Heart left ventricle (tissue), 13 donors: ENCODE results near the gene RNU1-2.

Experiments
- POLR2A ChIP-seq, 2 donors: fragments of 450-650 bp; IDR thresholded peaks; one replicate each; pipeline ENCODE4 v1.6.1; 2017; ENCODE audit warnings: antibody characterized with exemption in 2 of 2, mild to moderate bottlenecking in 2 of 2, moderate library complexity in 2 of 2
- TF ChIP-seq, protein P1 (sequence below), 12 donors: fragments of 200-600 bp; sonication (generic) in 4 of 12; IDR thresholded peaks; one replicate each; pipeline versions ENCODE4 v1.5.0 to v1.8.0; 2018 to 2022; ENCODE audit warnings: antibody characterized with exemption in 12 of 12, mild to moderate bottlenecking in 5 of 12
- donor health status: ischemic (EF 13 %, LVEDD 7.1; RV severe dilation, severe dysfunction).
- donor health status: DM: no; HTN: yes; CAD: no.
- donor health status: DM: no; HTN: no; CAD: no.
- donor health status: ischemic (EF 25% LVEDD 6.9; RV normal size, moderate dysfunction).
- donor health status: ischemic (EF 25% LVEDD 5.7; RV mildly dilated, moderate dysfunction).
- donor health status: ischemic (EF 35%, LVEDD 5.7; RV mildly dilated, moderate dysfunction).
- donor health status: nonischemic (EF 11% LVEDD 7.7; RV severe dilation, severe dysfunction).
- donor health status: DM: yes; HTN: yes; CAD: no.
- donor health status: PGD.
- donor health status: ischemic (EF 29% LVEDD 5.4; RV normal size, mild dysfunction).
- donor health status: nonischemic (EF 23%, LVEDD 6.1; RV moderate dilation, normal function).

DNA sequence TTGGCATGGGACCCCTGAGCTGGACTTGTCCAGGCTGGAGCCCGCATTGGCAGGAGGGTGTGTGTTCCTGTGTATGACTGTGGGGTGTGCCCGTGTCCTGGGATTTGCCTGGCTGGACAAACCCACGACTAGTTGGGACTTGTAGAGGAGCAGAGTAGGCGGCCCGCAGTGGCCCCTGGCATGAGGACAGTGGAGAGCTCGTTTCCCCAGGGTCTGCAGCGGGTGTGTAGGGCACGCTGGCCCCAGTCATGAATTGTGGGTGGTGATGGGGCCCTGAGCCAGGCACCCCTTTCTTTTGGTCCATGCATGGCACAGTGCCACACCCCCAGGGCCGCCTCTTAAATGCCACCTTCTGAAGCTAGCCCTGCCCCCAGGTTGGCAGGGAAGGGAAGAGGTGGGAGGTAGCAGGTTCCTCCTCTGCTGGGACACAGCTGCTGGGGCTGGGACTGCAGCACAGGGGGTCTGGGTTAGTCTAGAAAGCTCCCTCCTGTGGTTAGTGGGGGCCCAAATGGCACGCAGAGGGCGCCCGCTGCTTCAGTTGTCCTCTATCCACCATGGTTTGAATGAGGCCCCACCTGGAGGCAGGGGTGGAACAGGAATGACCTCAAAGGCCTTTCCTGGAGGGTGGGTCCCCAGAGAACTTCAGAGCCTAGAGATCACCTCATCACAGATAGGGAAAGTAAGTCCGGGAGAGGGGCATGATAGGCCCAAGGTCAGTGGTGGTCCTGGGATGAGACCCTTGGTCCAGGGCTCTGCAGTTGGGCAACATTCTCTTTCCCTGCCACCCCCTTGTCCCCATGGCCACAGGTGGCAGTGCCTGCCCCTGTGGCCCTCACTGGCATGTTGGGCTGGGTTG lies 30.1 kb downstream of the RNU1-2 start:
- no peak for TF ChIP-seq POLR2A (IDR thresholded peaks at IDR 0.05)
- TF ChIP-seq, protein P1, sequence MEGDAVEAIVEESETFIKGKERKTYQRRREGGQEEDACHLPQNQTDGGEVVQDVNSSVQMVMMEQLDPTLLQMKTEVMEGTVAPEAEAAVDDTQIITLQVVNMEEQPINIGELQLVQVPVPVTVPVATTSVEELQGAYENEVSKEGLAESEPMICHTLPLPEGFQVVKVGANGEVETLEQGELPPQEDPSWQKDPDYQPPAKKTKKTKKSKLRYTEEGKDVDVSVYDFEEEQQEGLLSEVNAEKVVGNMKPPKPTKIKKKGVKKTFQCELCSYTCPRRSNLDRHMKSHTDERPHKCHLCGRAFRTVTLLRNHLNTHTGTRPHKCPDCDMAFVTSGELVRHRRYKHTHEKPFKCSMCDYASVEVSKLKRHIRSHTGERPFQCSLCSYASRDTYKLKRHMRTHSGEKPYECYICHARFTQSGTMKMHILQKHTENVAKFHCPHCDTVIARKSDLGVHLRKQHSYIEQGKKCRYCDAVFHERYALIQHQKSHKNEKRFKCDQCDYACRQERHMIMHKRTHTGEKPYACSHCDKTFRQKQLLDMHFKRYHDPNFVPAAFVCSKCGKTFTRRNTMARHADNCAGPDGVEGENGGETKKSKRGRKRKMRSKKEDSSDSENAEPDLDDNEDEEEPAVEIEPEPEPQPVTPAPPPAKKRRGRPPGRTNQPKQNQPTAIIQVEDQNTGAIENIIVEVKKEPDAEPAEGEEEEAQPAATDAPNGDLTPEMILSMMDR (IDR thresholded peaks at IDR 0.05): no peak
